Astrocyte (in vitro differentiated cells and primary cell): ENCODE measurements around the gene NHLRC2.

Experiments used
- CTCF ChIP-seq: IDR thresholded peaks from 2 replicates; pipeline ENCODE4 v1.5.1; 2011; ENCODE audit warnings: low read depth, mild to moderate bottlenecking, inconsistent platforms, low read length, moderate library complexity; ENCODE audit not compliant: insufficient read depth
- EZH2 ChIP-seq: IDR thresholded peaks from 2 replicates; pipeline ENCODE4 v1.6.1; 2012; ENCODE audit warnings: mild to moderate bottlenecking, low read length, inconsistent platforms; ENCODE audit not compliant: insufficient read depth

DNA sequence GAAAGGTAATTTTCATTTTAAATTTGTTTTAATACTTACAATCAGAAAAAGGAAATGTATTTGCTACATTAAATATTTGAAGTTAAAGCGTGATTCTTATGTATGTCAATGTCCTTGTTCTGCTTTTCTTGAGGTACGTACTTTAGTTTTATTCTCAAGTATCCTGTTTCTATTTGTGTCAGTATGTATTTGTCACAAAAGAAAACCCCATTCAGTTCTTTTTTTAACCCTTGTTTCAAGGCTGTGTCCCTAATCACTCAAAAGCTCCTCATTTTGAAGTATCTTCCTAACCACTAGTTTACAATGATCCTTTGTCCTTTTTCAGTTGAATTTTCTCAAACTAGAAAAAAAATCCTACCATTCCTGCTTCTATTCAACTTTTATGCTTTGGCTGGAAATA, 25.2 kb downstream of the NHLRC2 start:
- TF ChIP-seq CTCF: no peak
- TF ChIP-seq EZH2: no peak
